HG03457 (cell line): ENCODE measurements around the gene ATF5.
"Not testable (repeated sequence)": the region's sequence is repeated elsewhere in the genome, so short reads cannot be mapped to it uniquely, and the experiment has no call there.

ENCODE experiments used
- ATAC-seq: cut with Tn5 transposase; IDR thresholded peaks from one replicate; pipeline ENCODE4 v1.9.1; 2021; ENCODE audit warnings: moderate number of reproducible peaks; ENCODE audit not compliant: unreplicated experiment

The ATF5 gene

GRCh38 chr19:49940482-49940791, 11.4 kb downstream of the ATF5 start:
- no peak for ATAC-seq

DNA sequence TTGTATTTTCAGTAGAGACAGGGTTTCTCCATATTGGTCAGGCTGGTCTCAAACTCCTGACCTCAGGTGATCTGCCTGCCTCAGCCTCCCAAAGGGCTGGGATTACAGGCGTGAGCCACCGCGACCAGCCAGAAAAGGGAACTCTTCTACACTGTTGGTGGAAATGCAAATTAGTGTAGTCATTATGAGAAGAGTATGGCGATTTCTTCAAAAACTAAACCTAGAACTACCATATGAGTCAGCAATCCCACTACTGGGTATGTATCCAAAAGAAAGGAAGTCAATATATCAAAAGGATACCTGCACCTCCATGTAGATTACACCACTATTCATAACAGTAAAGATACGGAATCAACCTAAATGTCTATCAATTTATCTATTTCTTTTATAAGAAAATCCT, 15.6 kb downstream of the ATF5 start:
- not testable (repeated sequence) for ATAC-seq

DNA sequence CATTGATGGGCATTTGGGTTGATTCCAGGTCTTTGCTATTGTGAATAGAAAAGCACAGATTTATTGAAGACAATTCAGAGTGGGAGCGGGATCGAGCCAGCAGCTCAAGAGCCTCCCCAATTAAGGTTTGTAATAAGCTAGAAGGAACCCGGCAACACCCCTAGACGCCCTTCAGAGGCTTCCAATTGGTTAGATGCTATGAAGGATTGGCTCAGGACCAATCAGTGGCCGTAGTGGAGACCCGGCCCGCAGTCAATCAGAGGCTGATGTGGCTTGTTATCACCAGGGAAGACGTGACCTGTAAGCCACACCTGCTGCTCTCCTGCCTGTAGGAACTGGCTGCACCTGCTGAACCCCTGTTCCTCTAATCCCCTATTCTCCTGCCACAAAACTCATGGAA, 17.4 kb downstream of the ATF5 start:
- no peak for ATAC-seq

GRCh38 chr19:49949742-49950589, 21.0 kb downstream of the ATF5 start:
- no peak for ATAC-seq

- no peak for ATAC-seq
Measured at GRCh38 chr19:49950590-49950948, 21.6 kb downstream of the ATF5 start.

- ATAC-seq: no peak
Measured at GRCh38 chr19:49950956-49951526, 22.0 kb downstream of the ATF5 start.

DNA sequence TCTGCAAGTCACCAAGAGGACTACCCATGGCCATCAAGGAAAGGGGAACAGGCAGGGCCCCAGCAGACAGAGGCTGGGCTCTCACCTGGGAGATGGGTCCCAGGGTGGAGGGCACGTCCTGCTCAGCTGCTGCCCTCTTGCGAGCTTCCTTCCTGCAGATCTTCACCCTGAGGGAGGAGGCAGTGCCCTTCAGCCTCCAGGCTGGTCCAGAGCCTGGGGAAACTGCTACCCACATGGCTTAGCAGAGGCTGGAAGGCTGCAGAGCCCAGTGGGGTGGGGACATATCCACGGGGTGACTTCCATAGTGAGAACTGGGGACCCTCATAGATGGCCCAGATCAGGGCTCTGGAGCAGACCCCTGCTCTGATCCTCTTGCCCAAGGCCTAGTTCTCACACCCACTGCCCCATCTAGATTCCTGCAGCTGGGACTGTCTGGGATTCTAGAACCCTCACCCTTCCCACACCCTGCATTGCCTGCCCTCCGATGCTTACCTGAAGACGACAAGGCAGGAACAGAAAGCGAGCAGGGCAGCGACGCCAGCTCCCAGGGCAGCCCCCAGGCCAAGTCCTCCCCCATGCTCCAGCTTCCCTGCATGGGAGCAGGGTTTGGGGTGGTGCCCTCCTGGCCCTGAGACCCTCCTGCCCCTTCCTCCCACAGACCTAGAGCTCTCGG, 22.9 kb downstream of the ATF5 start:
- ATAC-seq: no peak

DNA sequence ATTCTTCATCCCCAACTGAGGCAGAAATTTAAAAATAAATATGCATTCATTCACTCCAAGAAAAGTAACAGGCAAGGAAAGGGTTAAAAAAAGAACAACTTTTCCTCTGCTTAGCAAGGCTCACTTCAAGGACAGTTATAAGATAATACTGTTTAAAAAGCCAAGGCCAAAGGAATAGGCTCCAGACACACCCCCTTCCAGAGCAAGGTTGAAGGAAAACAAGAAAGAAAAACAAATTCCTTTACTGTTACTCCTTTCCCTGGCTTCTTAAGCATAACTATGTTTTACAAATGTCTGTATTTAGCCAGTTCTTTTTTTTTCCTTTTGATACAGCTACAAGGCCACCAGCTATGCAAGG, 23.5 kb downstream of the ATF5 start:
- no peak for ATAC-seq

GRCh38 chr19:49952906-49953305, 23.9 kb downstream of the ATF5 start:
- ATAC-seq: no peak

DNA sequence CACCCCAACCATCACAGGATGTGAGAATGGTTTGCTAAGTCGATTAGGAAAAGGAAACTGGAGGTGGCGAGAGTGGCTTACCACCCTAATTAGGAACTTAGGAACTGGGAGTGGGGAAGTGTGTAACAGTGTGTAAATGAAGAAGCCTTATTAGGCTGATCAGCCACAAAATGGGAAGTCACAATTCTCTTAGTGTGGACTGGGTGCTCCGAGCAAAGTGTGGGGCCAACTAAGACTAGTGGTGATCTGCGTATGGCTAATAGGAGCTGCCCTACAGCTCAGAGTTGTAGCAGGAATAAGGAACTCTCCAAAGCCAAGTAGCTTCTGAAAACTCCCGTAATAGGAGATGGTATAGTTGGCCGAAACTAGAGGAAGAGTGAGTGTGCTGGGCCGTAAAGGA, 24.4 kb downstream of the ATF5 start:
- ATAC-seq: no peak

DNA sequence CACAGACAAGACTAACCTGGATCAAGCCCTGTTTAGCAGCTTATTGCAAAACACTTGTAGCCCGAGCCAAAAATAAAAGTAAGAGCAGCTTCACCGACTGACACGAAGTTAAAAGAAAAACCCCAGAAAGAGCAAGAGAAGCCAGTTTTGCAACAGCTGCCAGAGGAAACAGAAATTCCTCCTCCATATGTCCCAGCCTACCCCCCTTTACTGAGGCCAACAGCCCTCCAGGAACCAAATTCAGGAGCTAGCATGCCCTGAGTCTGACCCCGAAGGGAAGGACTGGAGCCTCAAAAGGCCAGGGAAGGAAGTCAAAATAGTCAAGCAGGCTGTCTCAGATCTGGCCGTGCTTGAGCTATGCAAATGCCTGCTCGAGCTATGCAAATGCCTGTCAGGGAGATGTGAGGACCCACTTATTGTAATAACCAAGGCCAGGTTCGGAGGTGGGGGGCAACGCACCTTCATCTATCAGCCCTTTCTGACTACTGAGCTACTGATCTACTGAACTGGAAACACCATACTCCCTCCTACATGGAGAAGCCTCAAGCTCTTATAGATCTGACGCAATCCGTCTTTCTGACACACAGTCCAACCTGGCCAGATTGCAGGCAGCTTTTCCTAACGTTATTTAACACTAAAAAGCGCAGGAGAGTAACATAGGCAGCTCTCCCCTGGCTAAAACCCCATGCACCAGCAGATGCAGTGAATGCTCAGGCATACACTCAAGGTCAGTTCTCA, 25.3 kb downstream of the ATF5 start:
- ATAC-seq: no peak

GRCh38 chr19:49954933-49955332, 25.9 kb downstream of the ATF5 start:
- no peak for ATAC-seq

DNA sequence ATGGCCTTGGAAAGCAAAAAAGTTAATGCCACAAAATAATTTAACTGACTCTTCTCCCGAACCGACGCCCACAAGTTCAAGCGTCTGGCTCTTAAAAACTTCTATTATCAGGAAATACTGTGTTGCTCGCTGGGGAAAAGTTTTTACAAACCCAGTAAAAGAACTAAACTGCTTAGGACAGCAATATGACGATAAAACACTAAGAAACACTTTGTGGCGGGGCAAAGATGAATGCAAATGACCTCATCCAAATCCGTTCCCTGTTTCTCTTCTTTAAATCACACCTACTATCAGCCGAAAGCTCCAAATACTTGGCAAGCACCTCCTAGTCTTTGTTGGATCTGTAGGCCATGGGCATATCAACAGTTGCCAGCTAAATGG, 27.1 kb downstream of the ATF5 start:
- ATAC-seq: no peak

DNA sequence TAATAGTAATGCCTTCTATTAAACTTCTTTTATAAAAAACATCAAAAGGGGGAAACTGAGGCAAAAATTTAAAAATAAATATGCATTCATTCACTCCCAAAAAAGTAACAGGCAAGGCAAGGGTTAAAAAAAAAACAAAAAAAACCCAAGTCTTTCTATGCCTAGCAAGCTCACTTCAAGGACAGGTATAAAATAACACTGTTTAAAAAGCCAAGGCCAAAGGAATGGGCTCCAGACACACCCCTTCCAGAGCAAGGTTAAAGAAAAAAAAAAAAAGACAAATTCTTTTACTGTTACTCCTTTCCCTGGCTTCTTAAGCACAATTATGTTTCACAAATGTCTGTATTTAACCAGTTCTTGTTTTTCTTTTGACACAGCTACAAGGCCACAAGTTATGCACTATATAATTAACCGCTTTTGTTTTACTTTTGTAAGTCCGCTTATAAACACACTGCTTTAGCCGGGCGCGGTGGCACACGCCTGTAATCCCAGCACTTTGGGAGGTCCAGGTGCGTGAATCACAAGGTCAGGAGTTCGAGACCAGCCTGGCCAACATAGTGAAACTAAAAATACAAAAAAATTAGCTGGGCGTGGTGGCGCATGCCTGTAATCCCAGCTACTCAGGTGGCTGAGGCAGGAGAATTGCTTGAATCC, 28.4 kb downstream of the ATF5 start:
- no peak for ATAC-seq

GRCh38 chr19:49958144-49958543, 29.1 kb downstream of the ATF5 start:
- ATAC-seq: not testable (repeated sequence)

- not testable (repeated sequence) for ATAC-seq
Measured at GRCh38 chr19:49958596-49958995, 29.6 kb downstream of the ATF5 start.

GRCh38 chr19:49959892-49960291, 30.9 kb downstream of the ATF5 start:
- not testable (repeated sequence) for ATAC-seq

DNA sequence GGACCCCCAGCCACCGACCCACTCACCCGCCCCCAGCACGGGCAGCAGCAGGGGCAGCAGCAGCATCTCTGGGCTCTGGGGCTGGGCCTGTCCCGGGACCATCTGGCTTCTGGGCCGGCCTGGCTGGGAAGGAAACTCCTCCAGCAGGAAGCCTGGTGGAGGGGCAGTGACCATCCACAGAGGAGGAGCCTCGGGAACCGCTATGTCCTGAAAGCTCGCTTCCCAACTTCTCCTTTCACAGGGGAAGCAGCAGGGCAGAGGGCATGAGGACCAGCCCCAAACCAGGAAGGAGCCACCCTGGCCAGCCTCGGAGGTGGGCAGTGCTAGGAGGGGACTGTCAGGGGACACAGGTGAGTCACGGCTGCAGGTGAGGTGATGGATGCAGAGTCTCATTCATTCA, 32.0 kb downstream of the ATF5 start, which contains the start of gene SIGLEC11:
Gene SIGLEC11 (minus strand): TSS at position 193 of the 400 bp plus-strand sequence. CDS start 91 bp downstream, at position 102.
- not testable (repeated sequence) for ATAC-seq

DNA sequence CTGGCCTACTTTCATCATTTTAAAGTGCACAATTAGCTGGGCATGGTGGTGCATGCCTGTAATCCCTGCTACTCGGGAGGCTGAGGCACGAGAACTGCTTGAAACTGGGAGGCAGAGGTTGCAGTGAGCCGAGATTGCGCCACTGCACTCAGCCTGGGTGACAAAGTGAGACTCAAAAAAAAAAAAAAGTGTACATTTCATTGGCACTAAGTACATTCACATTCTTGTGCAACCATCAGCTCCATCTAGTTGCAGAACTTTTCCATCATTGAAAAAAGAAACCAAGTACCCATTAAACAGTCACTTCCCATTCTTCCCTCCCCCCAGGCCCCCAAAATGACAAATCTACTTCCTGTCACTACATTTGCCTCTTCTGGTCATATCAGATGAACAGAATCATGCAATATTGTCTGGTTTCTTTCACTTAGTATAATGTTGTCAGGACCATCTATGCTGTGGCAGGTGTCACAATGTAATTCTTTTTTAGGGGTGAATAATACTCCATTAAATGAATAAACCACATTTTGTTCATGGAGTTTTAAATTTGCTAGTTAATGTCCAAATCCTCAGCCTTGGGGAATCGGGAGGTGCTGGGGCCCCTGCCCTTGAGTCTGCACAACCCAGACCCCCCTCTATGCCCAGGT, 39.4 kb downstream of the ATF5 start:
- no peak for ATAC-seq

- ATAC-seq: not testable (repeated sequence)
Measured at GRCh38 chr19:49969355-49969754, 40.4 kb downstream of the ATF5 start.
